Measurements from ENCODE around the gene FAM20C.
"Not testable (repeated sequence)": the region's sequence is repeated elsewhere in the genome, so short reads cannot be mapped to it uniquely, and the experiment has no call there.

FAM20C gene

DNA sequence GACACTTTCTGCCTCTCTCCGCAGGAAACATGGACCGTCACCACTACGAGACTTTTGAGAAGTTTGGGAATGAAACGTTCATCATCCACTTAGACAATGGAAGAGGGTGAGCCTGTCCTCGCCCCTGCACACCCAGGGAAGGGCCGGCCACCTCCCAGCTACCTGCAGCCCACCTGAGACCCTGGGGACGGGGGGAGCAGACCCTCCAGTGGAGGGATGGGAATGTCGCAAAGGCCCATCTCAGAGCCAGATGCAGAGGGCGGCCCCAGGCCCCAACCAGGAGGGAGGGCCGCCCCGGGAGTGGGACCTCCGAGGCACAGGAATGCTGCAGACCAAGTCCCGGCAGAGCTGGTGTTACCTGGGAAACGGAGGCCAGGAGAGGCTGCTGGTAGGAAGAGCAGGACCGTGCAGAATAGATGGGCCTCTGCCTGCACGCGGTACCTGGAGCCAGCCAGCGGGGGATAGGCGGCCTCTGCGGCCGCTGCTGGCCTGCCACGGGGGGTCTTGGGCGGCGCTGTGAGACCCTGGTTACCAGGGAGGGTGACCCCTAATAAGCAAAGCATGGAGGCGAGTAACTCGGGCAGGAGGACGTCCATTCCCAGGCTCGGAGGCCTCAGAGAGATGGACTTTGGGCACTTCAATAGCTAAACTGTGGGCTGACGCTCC is 64.7 kb downstream of the FAM20C start:
- DNase-seq (ENCODE audit: low read depth, low spot score): no peak

DNA sequence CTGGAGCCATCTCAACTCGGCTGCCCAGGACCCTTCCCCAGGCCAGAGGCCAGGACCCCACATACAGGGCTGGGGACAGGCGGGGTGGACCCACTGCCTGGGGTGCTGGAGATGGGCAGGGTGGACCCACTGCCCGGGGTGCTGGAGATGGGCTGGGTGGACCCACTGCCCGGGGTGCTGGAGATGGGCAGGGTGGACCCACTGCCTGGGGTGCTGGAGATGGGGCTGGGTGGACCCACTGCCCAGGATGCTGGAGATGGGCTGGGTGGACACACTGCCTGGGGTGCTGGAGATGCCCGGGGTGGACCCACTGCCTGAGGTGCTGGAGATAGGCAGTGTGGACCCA is 65.2 kb downstream of the FAM20C start:
- no peak for DNase-seq (ENCODE audit: low read depth, low spot score)

DNA sequence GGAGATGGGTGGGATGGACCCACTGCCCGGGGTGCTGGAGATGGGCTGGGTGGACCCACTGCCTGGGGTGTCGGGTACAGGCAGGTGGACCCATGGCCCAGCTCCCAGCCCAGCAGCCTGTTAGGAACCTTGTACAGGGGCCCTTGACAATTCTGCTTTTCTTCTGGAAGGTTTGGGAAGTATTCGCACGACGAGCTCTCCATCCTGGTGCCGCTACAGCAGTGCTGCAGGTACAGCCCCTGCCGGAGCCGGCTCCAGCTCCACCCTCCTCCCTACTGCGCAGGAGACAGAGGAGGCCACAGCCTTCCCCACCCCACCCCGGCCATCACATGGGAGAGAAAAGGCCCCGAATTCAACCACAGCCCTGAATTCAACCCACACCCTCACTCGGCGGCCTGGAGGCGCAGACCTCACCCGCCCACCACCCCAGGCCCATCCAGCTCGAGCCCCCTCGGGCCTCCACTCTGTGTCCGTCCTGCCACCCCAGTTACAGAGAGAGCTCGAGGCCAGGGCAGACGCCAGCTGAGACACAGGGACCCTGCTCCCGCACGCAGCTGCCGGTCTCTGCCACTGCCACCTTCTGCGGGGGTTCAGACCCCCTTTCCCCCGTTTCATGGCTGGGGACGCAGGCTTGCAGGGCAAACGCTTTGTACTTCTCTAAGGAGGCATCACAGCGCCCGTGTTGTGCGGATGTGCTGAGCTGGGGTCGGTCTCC is 66.3 kb downstream of the FAM20C start:
- no peak for DNase-seq (ENCODE audit: low read depth, low spot score)

DNA sequence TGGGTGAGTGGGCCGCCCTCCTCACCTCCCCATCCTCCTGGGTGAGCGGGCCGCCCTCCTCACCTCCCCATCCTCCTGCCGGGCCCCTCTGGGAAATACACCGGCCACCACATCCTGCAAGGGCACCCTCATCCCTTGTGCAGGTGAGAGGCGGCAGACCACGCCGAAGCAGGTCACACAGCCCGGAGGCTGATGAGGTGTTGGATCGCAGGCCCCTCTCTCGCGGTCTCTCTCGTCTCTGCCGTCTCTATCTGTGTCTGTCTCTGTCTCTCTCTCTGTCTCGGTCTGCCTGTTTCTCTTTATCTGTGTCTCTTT is 66.8 kb downstream of the FAM20C start:
- DNase-seq (ENCODE audit: low read depth, low spot score): no peak

DNA sequence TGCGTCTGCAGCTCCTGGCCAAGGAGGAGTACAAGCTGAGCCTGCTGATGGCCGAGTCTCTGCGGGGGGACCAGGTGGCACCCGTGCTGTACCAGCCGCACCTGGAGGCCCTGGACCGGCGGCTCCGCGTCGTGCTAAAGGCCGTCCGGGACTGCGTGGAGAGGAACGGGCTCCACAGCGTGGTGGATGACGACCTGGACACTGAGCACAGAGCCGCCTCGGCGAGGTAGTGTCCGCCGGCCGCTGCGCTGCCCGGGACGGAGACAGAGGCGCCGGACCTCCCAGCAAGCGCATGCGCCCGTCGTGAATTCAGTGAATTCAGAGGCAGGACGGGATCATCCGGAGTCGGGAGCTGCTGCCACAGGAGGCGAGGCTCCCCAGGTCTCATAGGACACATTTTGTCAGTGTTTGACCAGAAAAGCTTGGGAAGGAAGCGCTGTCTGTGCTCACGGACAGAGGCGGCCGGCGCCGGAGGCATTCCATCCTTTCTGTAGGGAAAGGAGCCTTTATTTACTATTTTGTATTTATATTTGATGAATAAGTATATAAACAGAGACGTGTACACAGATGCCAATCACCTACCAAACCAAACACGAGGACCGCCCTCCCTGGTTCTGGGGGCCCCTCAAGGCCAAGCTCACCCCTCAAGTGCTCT is 67.5 kb downstream of the FAM20C start:
- no peak for DNase-seq (ENCODE audit: low read depth, low spot score)

DNA sequence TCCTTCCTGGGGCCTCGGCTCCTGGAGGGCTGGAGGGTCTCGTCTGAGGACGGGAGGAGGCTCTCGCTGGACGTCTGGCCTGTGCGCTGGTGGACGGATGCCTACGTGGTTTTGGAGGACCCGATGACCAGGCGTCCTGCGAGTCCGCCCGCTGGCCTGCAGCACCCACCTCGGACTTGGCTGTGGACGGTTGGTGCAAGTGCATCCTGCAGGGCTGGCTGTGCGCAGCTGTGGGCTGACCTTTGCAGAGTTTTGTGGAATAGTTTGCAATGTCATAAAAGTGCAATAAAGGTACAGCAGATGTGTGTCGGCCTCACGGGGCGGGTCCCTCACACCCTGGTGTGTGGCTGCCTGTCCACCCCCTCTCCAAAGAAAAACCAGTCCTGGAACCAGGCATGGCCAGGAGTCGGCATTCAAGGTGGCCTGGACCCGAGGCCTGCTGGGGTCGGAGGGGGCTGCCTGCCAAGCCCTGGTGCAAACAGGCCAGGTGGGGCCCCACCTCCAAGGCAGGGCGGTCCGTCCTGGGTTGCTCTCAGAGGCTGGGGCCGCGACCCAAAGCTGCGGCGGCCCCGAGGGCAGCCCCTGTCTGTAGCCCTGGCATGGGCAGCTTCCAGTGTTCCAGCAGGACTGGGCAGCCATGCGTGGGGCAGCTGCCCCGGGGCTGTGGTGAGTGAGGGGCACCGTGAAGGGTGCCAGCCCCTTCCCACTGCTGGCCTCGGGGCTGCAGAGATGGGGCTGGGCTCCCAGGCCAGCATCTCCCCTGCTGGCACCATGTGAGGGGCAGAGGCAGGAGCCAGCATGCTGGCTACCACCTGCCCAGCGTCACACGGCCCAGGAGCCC is 68.3 kb downstream of the FAM20C start:
- DNase-seq (ENCODE audit: low read depth, low spot score): no peak

DNA sequence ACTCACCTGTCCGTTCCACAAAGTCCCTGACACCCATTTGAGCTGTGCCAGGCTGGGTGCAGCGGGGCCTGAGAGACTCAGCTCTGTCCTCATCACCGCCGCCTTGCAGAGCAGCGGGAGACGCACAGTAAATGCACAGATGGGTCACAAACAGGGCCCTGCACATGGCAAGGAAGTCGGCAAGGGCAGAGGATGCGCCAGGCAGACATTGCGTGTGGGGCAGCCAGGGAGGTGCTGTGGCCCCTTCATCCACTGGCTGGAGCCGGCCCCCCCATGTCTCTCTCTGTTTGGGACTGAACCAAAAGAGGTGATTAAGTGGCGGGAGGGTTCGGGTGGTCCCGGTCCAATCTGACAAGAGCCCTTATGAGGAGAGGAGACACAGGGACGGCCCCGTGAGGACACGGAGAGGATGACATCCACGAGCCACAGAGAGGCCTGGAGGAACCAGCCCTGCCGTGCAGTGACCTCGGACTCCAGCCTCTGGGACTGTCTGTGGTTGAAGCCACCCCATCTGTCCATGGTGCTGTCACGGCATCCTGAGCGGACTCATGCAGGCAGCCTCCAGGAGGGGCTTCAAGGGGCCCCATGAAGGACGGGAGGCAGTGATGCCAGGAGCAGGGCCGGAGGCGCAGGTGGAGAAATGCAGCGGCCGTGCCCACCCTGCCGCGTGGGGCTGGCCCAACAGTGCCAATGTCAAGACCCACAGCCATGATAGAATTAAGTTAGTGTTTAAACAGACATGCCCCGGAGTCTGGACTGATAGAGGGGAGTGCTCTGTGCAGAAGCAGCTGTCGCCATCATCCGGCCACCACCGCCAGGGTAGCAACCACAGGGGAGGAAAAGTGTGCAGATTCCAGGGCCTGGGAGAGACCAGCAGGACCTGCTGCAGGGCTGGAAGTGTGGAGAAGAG is 69.2 kb downstream of the FAM20C start:
- no peak for DNase-seq (ENCODE audit: low read depth, low spot score)

DNA sequence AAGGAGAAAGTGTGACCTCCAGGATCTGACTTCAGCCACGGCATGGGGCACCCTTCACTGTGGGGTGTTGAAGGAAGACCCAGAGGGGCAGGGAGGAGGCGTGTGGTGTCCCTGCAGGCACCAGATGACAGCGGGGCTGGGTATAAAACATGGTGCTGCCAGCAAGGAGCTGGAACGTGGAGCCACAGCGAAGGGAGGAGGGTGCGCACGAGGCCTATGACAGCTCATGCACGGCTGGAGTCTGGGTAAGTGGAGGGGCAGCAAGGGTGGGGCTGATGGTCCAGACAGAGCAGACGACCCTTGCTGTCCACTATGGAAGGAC is 69.8 kb downstream of the FAM20C start:
- no peak for DNase-seq (ENCODE audit: low read depth, low spot score)

DNA sequence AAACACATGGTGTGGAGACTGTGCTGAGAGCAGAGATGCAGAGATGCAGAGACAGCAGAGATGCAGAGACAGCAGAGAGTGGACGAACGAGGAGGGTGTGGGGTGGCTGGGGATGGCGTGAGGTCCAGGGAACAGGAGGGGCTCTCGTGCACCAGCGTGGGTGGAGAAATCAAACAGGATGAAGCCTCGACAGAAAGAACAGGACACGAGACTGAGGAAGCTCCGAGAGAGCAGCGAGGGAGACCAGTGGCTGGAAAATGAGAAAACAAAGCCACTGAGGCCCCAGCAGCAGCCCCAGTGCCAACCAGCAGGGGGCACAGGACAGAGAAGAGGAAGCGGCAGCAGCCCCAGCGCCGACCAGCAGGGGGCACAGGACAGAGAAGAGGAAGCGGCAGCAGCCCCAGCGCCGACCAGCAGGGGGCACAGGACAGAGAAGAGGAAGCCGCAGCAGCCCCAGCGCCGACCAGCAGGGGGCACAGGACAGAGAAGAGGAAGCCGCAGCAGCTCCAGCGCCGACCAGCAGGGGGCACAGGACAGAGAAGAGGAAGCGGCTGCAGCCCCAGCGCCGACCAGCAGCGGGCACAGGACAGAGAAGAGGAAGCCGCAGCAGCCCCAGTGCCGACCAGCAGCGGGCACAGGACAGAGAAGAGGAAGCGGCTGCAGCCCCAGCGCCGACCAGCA is 70.4 kb downstream of the FAM20C start:
- DNase-seq (ENCODE audit: low read depth, low spot score): not testable (repeated sequence)

DNA sequence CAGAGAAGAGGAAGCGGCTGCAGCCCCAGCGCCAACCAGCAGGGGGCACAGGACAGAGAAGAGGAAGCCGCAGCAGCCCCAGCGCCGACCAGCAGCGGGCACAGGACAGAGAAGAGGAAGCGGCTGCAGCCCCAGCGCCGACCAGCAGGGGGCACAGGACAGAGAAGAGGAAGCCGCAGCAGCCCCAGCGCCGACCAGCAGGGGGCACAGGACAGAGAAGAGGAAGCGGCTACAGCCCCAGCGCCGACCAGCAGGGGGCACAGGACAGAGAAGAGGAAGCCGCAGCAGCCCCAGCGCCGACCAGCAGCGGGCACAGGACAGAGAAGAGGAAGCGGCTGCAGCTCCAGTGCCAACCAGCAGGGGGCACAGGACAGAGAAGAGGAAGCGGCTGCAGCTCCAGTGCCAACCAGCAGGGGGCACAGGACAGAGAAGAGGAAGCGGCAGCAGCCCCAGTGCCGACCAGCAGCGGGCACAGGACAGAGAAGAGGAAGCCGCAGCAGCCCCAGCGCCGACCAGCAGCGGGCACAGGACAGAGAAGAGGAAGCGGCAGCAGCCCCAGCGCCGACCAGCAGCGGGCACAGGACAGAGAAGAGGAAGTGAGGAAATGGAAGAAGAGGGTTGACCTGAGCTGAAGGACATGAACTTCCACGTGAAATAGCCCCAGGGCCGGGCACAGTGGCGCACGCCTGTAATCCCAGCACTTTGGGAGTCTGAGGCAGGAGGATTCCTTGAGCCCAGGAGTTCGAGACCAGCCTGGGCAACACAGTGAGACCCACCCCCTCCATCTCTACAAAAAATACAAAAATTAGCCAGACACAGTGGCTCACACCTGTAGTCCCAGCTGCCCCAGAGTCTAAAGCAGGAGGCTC is 71.3 kb downstream of the FAM20C start:
- not testable (repeated sequence) for DNase-seq (ENCODE audit: low read depth, low spot score)

DNA sequence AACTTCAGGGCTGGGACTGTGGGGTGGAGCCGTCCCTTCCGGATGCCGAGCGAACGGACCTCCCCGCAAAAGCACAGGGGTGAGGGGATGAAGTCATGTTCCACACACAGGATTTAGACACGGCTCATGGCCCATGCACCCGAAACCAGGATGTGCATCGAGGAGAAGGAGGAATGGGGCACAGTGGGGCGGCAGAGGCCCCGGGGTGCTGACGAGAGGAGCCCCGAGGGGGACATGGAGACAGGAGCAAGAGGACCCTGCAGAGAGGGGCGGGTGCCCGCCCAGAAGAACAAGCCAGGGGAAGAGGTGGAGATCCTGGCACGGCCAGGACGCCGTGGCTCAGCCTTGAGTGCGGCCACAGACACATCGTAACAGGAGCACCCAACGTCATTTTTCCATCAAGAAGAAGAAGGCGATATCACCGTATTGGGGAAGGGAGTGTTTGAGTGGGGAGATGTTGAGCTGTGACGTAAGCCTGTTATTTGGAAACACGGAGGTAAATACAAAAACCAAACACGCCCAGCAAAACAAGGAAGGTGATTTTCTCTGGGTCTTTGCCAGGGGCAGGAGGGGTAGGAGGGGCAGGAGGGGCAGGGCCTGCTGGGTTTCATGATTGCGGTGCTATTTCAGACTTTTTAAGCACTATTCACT is 72.3 kb downstream of the FAM20C start:
- DNase-seq (ENCODE audit: low read depth, low spot score): no peak

DNA sequence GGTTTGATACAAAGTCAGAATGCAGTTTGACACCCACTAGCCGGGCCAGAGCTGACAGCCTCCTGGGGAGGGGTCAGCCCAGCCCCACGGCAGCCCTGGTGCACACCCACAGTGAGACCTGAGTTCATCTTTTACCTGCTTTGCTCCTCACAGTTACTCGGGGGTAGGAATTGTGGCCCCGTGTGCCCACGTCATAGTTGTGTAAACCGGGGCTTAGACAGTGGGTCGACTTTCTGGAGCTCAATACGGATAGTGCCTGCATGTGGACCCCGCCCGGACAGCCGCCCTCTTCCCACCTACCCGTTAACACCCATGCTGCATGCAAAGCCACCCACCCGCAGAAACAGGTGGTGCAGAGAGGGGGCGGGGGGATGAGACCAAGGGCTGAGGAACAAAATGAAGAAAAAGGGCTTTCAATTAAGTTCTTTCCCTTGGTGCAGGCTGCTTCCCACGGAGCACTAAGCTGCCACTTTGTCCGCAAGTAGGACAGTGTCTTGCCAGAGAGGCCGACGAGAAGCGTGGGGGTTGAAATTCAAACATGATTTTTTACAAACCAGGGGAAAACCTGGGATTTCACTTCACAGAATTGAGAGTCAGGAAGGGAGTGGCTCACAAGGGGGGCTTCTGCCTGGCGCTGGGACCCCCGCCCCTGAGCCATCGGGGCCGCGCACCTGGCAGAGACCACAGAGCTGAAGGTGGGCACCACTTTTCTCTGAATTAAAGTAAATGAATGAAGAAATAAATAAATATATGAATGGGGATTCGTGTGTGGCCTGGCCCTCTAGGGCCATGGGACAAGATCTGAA is 73.0 kb downstream of the FAM20C start:
- no peak for DNase-seq (ENCODE audit: low read depth, low spot score)

DNA sequence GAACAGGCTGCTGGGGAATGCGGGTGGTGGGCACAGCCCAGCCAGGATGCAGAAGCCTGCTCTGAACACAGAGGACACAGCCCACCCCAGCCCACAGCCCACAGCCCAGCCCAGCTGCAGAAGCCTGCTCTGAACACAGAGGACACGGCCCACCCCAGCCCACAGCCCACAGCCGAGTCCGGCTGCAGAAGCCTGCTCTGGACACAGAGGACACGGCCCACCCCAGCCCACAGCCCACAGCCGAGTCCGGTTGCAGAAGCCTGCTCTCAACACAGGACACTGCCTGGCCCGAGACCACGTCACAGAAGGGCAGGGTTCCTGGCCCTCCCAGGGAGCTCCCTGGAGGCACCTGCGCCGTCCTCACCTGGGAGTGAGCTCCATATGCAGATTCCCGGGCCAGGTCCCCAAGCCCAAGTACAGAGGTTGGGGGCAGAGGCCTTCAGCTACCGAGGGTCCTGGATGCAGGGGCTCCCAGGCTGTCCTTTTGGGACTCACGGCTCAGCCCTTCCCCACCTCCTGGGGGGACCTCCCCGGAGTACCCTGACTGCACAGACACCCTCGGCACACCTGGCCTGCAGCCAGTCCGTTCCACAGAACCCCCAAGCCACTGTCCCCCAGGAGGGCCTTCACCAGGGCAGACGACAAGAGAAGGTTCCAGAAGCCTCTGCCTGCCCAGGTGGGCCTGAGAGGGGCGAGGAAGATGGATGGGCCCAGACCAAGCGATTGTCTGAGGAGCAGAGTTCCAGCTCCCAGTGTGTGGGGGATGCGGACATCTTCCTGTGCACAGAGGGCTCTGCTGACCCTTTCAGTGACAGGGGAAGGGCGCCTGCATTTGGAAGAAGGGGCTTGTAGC is 73.9 kb downstream of the FAM20C start:
- DNase-seq (ENCODE audit: low read depth, low spot score): no peak

DNA sequence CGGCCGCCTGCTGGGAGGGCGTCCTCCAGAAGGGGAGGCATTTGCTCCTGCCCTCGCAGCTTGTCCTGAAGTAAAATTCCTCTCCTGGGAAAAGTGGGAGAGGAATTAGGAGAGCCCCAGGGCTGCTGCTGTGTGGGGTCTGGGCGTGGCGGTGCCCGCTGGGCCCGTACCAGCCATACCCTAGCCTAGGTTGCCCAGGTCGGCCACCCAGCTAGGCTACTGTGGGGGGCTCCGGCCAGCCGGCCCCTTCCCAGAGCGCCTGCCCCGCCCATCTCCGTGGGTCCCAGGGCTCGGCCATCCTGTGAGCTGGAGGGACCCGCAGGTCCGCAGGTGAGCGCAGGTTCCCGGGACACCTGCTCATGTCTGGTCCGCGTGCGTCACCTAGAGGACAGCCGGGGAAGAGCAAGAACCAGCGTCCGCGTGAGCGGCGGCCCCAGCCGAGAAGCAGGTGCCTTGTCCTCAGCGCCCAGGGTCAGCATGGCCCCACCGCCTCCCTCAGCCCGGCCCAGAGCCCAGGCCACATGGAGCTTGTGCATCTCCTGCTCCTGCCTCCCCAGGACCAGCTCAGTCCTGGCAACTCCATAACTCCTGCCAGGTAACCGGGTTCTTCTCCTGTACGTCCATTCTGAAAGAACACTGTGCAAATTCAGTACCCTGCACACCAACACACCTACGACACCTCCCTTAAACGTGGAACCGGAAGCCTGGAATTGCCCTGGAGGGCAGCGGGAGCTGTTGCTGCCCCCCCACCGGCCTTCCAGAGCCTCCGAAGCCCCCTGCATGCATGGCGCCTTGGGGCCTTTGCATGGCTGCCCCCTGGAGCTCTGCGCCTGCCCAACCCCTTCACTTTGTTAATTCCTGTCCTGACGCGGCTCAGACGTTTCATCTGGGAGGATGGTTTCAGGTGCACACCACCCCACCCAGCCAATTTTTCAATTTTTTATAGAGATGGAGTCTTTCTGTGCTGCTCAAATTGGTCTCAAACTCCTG is 74.8 kb downstream of the FAM20C start:
- no peak for DNase-seq (ENCODE audit: low read depth, low spot score)

DNA sequence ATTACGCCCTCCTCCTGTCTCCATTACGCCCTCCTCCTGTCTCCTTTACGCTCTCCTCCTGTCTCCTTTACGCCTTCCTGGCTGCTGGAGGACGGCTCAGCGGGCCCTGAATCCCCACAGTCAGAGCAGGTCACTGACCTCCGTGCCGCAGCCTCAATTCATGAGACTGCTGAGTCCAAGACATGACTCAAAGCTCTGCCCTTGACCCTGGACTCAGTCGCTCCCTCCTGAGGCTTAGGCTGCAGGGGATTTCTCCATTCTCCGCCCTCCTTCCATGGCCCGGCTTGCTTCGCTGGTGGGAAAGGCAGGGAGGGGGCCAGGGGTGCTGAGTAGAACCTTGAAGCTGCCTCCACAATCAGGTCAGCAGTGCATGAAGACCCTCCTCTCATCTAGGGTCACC is 76.6 kb downstream of the FAM20C start:
- no peak for DNase-seq (ENCODE audit: low read depth, low spot score)

DNA sequence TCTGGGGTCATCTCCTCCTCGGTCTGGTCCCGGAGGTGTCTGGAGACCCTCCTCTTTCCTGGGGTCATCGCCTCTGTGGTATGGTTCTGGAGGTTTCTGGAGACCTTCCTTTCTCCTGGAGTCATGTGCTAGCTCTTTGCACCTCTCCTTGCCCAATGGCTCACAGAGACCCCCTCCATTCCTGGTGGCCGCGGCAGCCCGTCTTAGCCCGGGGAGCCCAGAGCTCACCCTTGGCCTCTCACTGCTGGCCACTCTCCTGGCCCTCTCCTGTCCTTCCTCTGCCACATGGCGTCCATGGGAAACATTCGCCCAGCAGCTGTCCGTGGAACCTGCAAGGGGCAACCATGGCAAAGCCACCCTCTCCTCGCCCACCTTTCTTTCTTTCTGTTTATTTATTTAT is 77.3 kb downstream of the FAM20C start:
- no peak for DNase-seq (ENCODE audit: low read depth, low spot score)
